HG02870 (cell line): ENCODE data around the gene CBX4.
A peak's percentile ranks its signal among the peaks of the same experiment; 100 is the strongest.

Experiments
- ATAC-seq: cut with Tn5 transposase; IDR thresholded peaks from one replicate; pipeline ENCODE4 v1.9.1; 2021; ENCODE audit warnings: mild to moderate bottlenecking, moderate library complexity; ENCODE audit not compliant: unreplicated experiment

CBX4 gene

DNA sequence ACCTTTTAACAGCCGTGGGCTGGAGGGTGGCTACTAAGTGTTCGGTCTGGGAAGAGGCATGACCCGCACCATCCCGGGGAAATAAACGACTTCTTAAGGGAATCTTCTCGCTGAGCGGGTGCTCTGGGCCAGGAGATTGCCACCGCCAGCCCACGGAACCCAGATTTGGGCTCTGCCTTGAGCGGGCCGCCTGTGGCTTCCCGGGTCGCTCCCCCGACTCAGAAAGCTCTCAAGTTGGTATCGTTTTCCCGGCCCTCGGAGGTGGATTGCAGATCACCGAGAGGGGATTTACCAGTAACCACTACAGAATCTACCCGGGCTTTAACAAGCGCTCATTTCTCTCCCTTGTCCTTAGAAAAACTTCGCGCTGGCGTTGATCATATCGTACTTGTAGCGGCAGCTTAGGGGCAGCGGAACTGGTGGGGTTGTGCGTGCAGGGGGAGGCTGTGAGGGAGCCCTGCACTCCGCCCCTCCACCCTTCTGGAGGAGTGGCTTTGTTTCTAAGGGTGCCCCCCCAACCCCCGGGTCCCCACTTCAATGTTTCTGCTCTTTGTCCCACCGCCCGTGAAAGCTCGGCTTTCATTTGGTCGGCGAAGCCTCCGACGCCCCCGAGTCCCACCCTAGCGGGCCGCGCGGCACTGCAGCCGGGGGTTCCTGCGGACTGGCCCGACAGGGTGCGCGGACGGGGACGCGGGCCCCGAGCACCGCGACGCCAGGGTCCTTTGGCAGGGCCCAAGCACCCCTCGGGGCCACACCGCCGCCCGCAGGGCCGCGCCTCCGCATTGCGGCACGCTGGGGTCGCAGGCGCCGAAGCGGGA lies 3.6 kb upstream of the CBX4 start:
- ATAC-seq = no peak

- no peak for ATAC-seq
These were observed 3.0 kb upstream of the CBX4 start for GRCh38 chr17:79842136-79842655.

DNA sequence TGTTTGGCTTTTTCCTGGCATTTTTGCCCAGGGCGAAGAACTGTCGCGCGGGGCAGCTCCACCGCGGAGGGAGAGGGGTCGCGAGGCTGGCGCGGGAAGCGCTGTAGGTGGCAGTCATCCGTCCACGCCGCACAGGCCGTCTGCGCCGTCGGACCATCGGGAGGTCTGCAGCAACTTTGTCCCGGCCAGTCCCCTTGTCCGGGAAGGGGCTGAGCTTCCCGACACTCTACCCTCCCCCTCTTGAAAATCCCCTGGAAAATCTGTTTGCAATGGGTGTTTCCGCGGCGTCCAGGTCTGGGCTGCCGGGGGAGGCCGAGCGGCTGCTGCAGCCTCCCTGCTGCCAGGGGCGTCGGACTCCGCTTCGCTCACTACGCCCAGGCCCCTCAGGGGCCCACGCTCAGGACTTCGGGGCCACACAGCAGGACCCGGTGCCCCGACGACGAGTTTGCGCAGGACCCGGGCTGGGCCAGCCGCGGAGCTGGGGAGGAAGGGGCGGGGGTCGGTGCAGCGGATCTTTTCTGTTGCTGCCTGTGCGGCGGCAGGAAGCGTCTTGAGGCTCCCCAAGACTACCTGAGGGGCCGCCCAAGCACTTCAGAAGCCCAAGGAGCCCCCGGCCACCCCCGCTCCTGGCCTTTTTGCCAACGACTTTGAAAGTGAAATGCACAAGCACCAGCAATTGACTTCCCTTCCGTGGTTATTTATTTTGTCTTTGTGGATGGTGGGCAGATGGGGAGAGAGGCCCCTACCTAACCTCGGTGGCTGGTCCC lies 2.3 kb upstream of the CBX4 start:
- ATAC-seq = no peak

GRCh38 chr17:79840989-79841286 lies 1.7 kb upstream of the CBX4 start:
- no peak for ATAC-seq

DNA sequence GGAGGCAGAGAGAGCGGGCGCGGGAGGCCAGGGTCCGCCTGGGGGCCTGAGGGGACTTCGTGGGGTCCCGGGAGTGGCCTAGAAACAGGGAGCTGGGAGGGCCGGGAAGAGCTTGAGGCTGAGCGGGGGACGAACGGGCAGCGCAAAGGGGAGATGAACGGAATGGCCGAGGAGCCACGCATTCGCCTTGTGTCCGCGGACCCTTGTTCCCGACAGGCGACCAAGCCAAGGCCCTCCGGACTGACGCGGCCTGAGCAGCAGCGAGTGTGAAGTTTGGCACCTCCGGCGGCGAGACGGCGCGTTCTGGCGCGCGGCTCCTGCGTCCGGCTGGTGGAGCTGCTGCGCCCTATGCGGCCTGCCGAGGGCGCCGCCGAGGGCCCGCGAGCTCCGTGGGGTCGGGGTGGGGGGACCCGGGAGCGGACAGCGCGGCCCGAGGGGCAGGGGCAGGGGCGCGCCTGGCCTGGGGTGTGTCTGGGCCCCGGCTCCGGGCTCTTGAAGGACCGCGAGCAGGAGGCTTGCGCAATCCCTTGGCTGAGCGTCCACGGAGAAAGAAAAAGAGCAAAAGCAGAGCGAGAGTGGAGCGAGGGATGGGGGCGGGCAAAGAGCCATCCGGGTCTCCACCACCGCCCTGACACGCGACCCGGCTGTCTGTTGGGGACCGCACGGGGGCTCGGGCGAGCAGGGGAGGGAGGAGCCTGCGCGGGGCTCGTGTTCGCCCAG lies 1.2 kb upstream of the CBX4 start:
- no peak for ATAC-seq

DNA sequence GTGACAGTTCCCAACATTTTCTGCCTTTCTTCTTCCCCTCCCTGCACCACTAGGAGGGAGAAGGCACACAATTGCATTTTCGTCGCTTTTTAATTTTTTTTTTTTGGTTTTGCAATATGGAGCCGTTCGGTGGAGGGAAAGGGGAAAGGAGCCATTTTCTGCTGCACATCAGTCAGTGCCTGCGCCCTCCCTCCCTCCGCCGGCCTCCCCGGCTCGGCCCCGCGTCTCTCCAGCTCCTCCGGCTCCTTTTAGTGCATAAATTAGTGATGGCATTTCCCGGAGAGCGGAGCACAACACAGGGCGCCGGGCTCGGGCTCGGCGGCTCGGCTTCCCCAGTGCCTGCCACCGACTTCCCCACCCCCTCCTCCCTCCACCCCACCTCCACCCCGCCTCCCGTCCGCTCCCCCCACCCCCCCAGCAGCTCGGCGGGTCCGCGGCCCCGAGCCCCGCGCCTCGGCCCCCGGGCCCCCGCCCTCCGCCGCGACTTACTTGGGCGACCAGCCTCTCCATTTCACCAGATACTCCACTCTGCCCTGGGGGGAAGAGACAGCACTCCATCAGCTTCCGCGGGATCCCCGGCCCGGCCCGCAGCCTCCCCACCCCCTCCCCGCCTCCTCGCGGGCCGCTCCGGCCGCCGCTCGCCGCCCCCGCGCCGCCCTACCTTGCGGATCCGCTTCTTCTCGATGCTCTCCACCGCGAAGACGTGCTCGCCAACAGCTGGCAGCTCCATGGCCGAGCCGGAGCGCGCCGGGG lies 542 bp downstream of the CBX4 start:
- ATAC-seq = peak; percentile 17

- ATAC-seq = no peak
These were observed 1.2 kb downstream of the CBX4 start for GRCh38 chr17:79837888-79838521.

GRCh38 chr17:79836972-79837887 lies 2.0 kb downstream of the CBX4 start:
- no peak for ATAC-seq

GRCh38 chr17:79836510-79836971 lies 2.7 kb downstream of the CBX4 start:
- ATAC-seq = no peak

DNA sequence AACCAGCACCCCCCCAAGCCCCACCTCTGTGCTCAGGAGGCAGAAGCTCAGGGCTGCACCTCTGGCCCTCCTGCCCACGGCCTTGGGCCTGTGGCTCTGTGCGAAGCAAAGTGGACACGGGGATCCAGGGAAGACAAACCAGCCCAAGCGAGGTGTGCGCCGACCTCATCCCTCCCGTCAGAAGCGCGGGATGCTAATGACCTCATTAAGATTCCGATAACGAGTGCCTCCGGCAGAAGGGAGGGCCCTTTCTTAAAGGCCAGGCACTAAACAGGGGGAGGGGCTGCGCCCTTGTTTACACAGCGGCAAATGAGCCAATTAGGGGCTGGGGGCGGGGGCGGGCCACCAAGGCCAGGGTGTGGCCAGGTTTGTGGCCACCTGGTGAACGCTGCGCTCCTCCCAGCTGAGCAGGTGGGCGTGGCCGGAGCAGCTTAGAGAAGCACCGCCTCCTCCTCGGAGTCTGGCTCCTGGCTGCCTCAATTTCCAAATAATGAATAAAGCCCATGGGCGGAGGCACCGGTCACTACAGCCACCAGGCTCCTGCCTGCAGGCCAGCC lies 3.2 kb downstream of the CBX4 start:
- no peak for ATAC-seq

- ATAC-seq = no peak
These were observed 3.8 kb downstream of the CBX4 start for GRCh38 chr17:79835470-79835899.

GRCh38 chr17:79834565-79835469 lies 4.4 kb downstream of the CBX4 start:
- ATAC-seq = no peak

DNA sequence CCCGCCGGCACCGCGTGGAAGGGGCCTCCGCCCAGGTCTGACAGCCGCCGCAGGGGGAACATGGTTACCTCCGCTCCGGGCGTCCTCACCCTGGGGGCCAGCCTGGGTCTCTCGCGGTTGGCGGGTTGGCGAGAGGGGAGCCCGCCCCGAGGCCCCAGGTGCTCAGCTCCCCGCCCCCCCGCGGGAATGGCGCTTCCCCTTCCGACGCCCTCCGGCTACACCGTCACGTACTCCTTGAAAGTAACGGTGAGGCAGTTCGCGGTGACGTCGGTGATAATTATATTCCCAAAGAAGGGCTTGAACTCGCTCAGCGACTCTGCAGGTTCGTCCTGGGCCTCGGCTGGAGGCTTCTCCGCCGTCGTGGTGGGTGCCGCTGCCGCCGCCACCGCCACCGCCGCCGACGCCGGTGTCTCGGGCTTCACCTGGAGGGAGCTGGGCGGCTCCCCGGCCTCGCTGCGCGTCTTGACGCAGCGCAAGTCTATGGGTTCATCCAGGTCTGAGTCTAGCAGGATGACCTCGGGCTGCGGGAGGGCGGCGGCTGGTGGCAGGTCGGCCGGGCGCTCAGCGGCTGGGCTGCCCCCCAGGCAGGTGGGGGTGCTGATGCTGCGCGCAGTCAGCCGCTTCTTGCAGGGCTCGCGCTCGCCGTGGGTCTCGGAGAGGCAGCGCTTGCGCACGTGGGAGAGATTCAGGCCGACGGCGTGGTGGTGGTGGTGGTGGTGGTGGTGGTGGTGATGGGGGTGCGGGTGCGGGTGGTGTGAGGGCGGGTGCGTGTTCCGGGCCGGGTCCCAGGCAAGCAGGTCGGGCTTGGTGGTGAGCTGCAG lies 5.3 kb downstream of the CBX4 start:
- no peak for ATAC-seq

- no peak for ATAC-seq
These were observed 6.2 kb downstream of the CBX4 start for GRCh38 chr17:79833110-79833450.

DNA sequence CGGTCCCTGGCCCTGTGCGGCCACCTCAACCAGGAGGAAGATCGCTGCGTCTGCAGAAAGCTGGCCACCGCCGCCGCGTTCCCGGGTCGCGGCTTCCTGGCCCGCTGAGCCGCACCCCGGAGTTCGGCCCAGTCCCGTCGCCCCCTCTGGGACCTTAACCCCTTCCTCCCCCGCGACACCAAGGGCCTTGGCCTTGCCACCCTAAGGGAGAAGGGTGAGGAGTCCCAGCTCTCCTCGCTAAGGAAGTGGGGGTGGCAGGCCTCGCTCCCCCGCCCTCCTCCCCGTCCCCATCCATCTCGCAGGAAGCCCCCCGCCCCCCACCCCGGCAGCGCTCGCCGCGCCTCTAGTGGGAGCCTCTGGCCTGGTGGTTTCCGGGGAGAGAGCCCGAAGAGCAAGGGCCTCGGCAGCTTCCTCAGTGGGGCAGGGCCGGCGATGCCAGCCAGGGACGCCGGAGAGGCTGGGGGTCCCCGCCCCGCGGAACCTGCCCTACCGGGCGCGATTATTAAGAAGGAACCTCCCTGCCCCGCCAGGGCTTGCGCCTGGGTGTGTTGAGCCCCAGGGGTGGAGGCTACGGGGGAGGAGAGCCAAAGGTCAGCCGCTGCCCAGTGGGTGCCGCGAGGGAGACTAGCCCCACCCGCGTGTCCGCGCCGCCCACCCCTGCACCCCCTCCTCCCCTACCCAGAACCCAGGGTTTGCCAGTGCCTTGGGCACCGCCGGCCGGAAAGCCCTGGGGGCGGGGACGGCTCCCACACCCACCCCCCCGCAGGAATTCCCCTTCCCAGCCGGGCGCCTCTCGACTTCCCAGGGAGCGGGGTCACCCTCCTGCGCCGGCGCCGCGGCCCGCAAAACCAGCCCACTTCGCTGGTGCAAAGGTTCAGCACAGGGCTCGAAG lies 6.8 kb downstream of the CBX4 start:
- no peak for ATAC-seq
